Transverse colon (tissue), 4 donors: ENCODE results near the gene DIP2A. TPM values are rescaled to one million over a fixed set of nuclear protein-coding genes. Genes with fewer than 3 reads are reported as not detected.

Experiments
- DNase-seq: peaks from one replicate; pipeline ENCODE4 v3.0.0-alpha.2; 2019
- H3K27ac ChIP-seq, 4 donors: fragments of 200-600 bp; sonication (generic); 2 replicates each; pipeline ENCODE4 v1.5.1; 2016 to 2018; ENCODE audit warnings: inconsistent platforms in 4 of 4
- H3K27me3 ChIP-seq: fragments of 200-600 bp; sonication (generic); 2 replicates; pipeline ENCODE4 v1.5.1; 2017; ENCODE audit warnings: inconsistent platforms
- H3K36me3 ChIP-seq, 4 donors: fragments of 200-600 bp; sonication (generic); 2 replicates each; pipeline ENCODE4 v1.5.1; 2017 to 2019; ENCODE audit warnings: inconsistent platforms in 4 of 4
- H3K4me1 ChIP-seq, 4 donors: fragments of 200-600 bp; sonication (generic); 2 replicates each; pipeline ENCODE4 v1.5.1; 2017 to 2020; ENCODE audit warnings: inconsistent platforms in 4 of 4
- H3K4me3 ChIP-seq, 4 donors: fragments of 200-600 bp; sonication (generic); 1 replicate in 1 of 4; 2 replicates in 3 of 4; pipeline versions ENCODE4 v1.5.1 to v1.6.1; 2017 to 2019; ENCODE audit warnings: inconsistent platforms in 4 of 4
- H3K9me3 ChIP-seq, 2 donors: fragments of 200-600 bp; sonication (generic); 2 replicates each; pipeline ENCODE4 v1.5.1; 2017 to 2019; ENCODE audit warnings: inconsistent platforms in 2 of 2
- EP300 ChIP-seq: sonication (generic); formaldehyde crosslinking; IDR thresholded peaks from one replicate; pipeline ENCODE4 v1.6.1; 2017; ENCODE audit warnings: antibody characterized with exemption, low read depth
- POLR2A ChIP-seq: fragments of 450-650 bp; IDR thresholded peaks from one replicate; pipeline ENCODE4 v1.6.1; 2016; ENCODE audit warnings: antibody characterized with exemption, mild to moderate bottlenecking, moderate library complexity
- POLR2AphosphoS5 ChIP-seq, 3 donors: sonication (generic); formaldehyde crosslinking; IDR thresholded peaks; one replicate each; pipeline ENCODE4 v1.6.1; 2016; ENCODE audit warnings: antibody characterized with exemption in 3 of 3
- WGBS, 2 donors: methylation state at CpG; one replicate each; pipeline ENCODE4 v1.1.5; 2018; ENCODE audit warnings: low coverage in 1 of 2; 5-methylcytosine and 5-hydroxymethylcytosine counted together
- in situ Hi-C, 4 donors: fragments of 200-750 bp; cut with MboI; loops; one replicate each; pipeline versions ENCODE4 v1.15.0 to v1.15.1; 2017; ENCODE audit warnings: low sequenced_read_pairs in 3 of 4, low pct_ligation_motif_present in 1 of 4, low pct_unique_long_range_greater_than_20kb in 1 of 4
- intact Hi-C: fragments of 100-400 bp; cut with DNase I; formaldehyde crosslinking; loops from one replicate; pipeline ENCODE4 v1.15.1; 2023; ENCODE audit warnings: low total_unique reads
- total RNA-seq, 4 donors: library from RNA; depleted of rRNA; stranded (reverse); fragments of >200 nt; gene quantifications; one replicate each; pipeline ENCODE4 v1.1.0, GENCODE V29; 2016
- TF ChIP-seq, protein P1 (sequence below), 5 experiments: fragments of 200-600 bp in 3 of 5; fragments of 450-650 bp in 2 of 5; sonication (generic) in 3 of 5; IDR thresholded peaks; 1 replicate in 2 of 5; 2 replicates in 3 of 5; pipeline ENCODE4 v1.5.1; 2016 to 2017; ENCODE audit warnings: antibody characterized with exemption in 5 of 5, inconsistent platforms in 3 of 5, mild to moderate bottlenecking in 2 of 5, moderate library complexity in 1 of 5

The DIP2A gene
- total RNA-seq, 4 donors from 2014 or later, result 68.8 to 121 (median 92.9) TPM

GRCh38 chr21:46411691-46412090 is 47.0 kb upstream of the DIP2A start:
- Histone ChIP-seq H3K27ac (no peak overlapping the region), H3K27me3 (no peaks in the 10 kb centered on the region), H3K4me1 (no peaks in the 10 kb centered on the region), H3K4me3 (no peak overlapping the region), H3K9me3 (no peaks in the 10 kb centered on the region), H3K36me3 (peaks cover 0 to 34% (median 9%) of the 10 kb centered on the region in 4 donors)
- no peak for DNase-seq
- no peak for TF ChIP-seq EP300
- no peak for TF ChIP-seq POLR2A
- TF ChIP-seq POLR2AphosphoS5 (IDR thresholded peaks at IDR 0.05), result no peak
- TF ChIP-seq, protein P1, sequence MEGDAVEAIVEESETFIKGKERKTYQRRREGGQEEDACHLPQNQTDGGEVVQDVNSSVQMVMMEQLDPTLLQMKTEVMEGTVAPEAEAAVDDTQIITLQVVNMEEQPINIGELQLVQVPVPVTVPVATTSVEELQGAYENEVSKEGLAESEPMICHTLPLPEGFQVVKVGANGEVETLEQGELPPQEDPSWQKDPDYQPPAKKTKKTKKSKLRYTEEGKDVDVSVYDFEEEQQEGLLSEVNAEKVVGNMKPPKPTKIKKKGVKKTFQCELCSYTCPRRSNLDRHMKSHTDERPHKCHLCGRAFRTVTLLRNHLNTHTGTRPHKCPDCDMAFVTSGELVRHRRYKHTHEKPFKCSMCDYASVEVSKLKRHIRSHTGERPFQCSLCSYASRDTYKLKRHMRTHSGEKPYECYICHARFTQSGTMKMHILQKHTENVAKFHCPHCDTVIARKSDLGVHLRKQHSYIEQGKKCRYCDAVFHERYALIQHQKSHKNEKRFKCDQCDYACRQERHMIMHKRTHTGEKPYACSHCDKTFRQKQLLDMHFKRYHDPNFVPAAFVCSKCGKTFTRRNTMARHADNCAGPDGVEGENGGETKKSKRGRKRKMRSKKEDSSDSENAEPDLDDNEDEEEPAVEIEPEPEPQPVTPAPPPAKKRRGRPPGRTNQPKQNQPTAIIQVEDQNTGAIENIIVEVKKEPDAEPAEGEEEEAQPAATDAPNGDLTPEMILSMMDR (IDR thresholded peaks at IDR 0.05), result no peak
- intact Hi-C loops (no loop called here), in situ Hi-C loops (no loop called here)
- WGBS, 2 donors, result 94% methylated on average over 31 of the region's 31 CpGs; no CpG with 5 or more reads in 1 of the 2 donors

DNA sequence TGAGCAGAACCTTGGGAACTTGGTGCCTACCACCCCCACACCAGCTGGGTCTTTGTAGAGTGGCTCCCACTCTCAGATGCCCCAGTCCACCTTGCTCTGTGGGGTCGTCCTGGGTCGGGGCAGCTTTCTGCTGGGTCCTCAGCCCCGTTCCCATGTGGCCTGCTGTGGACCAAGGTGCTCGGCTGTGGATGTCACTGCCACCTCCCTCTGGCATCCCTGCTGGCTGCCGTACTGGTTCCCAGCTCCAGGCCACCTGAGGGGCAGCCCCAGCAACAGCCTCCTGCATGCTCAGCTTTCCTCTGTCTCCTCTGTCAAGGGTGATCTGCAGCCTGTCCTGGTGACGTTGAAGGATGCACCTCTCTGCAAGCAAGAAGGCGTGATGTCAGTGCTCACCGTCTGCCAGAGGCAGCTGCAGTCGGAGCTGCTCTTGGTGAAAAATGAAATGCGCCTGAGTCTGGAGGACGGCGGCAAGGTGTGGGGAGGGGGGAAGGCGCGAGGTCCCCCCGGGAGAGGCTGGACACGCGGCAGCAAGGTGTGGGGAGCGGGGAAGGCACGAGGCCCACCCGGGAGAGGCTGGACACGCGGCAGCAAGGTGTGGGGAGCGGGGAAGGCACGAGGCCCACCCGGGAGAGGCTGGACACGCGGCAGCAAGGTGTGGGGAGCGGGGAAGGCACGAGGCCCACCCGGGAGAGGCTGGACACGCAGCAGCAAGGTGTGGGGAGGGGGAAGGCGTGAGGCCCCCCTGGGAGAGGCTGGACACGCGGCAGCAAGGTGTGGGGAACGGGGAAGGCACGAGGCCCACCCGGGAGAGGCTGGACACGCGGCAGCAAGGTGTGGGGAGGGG is 45.9 kb upstream of the DIP2A start:
- H3K36me3 ChIP-seq, result peaks cover 0 to 36% (median 9%) of the 10 kb centered on the region in 4 donors
- intact Hi-C loops (no loop called here), in situ Hi-C loops (no loop called here)
- no peaks in the 10 kb centered on the region for H3K9me3 ChIP-seq
- DNase-seq, result no peak
- 87% methylated on average over 14 to 38 of the region's 39 CpGs for WGBS, 2 donors
- TF ChIP-seq, protein P1 (IDR thresholded peaks at IDR 0.05), result no peak
- TF ChIP-seq POLR2AphosphoS5 (IDR thresholded peaks at IDR 0.05), result no peak
- TF ChIP-seq EP300, result no peak
- no peak for TF ChIP-seq POLR2A
- no peaks in the 10 kb centered on the region for H3K27me3 ChIP-seq
- H3K4me3 ChIP-seq, result no peak overlapping the region
- H3K4me1 ChIP-seq, result no peaks in the 10 kb centered on the region
- no peak overlapping the region for H3K27ac ChIP-seq

- intact Hi-C loops (no loop called here), in situ Hi-C loops (no loop called here)
- peaks cover 0 to 36% (median 9%) of the 10 kb centered on the region in 4 donors for H3K36me3 ChIP-seq
- TF ChIP-seq POLR2A, result no peak
- TF ChIP-seq EP300, result no peak
- TF ChIP-seq, protein P1 (IDR thresholded peaks at IDR 0.05), result no peak
- no peak for TF ChIP-seq POLR2AphosphoS5 (IDR thresholded peaks at IDR 0.05)
- H3K27ac ChIP-seq, result no peak overlapping the region
- 87 to 90% methylated on average over 7 to 9 of the region's 9 CpGs for WGBS, 2 donors
- no peaks in the 10 kb centered on the region for H3K4me1 ChIP-seq
- no peak for DNase-seq
- H3K9me3 ChIP-seq, result no peaks in the 10 kb centered on the region
- H3K27me3 ChIP-seq, result no peaks in the 10 kb centered on the region
- H3K4me3 ChIP-seq, result no peak overlapping the region
Measured at GRCh38 chr21:46413365-46413696, 45.4 kb upstream of the DIP2A start.

DNA sequence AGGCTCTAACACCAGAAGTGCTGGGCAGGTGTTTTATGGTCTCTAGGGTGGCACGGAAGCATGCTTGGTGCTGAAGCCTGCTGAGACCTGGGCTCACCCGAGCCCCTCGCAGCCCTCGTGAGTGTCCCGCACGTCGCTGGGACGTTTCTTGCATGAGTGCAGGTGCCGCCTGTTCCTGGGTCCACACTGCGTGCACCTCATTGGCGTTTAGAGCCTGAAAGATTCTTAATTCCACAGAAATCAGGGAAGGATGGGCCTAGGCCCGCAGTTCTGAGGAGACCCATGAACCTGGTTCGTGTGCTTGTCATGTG is 43.8 kb upstream of the DIP2A start:
- H3K36me3 ChIP-seq, result peaks cover 0 to 36% (median 9%) of the 10 kb centered on the region in 4 donors
- H3K4me3 ChIP-seq, result no peak overlapping the region
- H3K27me3 ChIP-seq, result no peaks in the 10 kb centered on the region
- intact Hi-C loops (no loop called here), in situ Hi-C loops (no loop called here)
- H3K9me3 ChIP-seq, result no peaks in the 10 kb centered on the region
- no peak for DNase-seq
- no peak for TF ChIP-seq POLR2A
- H3K27ac ChIP-seq, result no peak overlapping the region
- H3K4me1 ChIP-seq, result no peaks in the 10 kb centered on the region
- 92 to 95% methylated on average over 2 to 13 of the region's 13 CpGs for WGBS, 2 donors

- no peaks in the 10 kb centered on the region for H3K4me1 ChIP-seq
- no peak for DNase-seq
- in situ Hi-C loops, result no loop called here
- no peak overlapping the region for H3K4me3 ChIP-seq
- intact Hi-C loops, result no loop called here
- TF ChIP-seq POLR2AphosphoS5 (IDR thresholded peaks at IDR 0.05) (no peak), EP300 (no peak), POLR2A (no peak)
- TF ChIP-seq, protein P1 (IDR thresholded peaks at IDR 0.05), result no peak
- H3K27ac ChIP-seq, result no peak overlapping the region
- peaks cover 0 to 21% (median 7%) of the 10 kb centered on the region in 4 donors for H3K36me3 ChIP-seq
- WGBS, 2 donors, result 97 to 100% methylated on average over 4 to 20 of the region's 20 CpGs
- no peaks in the 10 kb centered on the region for H3K27me3 ChIP-seq
- H3K9me3 ChIP-seq, result no peaks in the 10 kb centered on the region
Measured at GRCh38 chr21:46416551-46416950, 42.1 kb upstream of the DIP2A start.
